OCI-LY3 (cell line): ENCODE results near the gene NRG4.
"Not testable (repeated sequence)": the region's sequence is repeated elsewhere in the genome, so short reads cannot be mapped to it uniquely, and the experiment has no call there.

Experiments
- H2AFZ ChIP-seq: fragments of 200-600, 300-600 bp; shearing (Covaris generic); 2 replicates; pipeline ENCODE4 v1.6.0; 2014; ENCODE audit warnings: antibody characterized with exemption, low read depth, low read length
- H3K27ac ChIP-seq: fragments of 200-600, 300-600 bp; sonication (generic); 2 replicates; pipeline ENCODE4 v1.5.1; 2014; ENCODE audit warnings: mild to moderate bottlenecking, low read length, moderate library complexity, mixed read lengths
- H3K27me3 ChIP-seq: fragments of 200-600, 300-600 bp; sonication (generic); 2 replicates; pipeline ENCODE4 v1.6.1; 2014; ENCODE audit warnings: low read depth, low read length, mixed read lengths
- H3K36me3 ChIP-seq: fragments of 200-600, 300-600 bp; sonication (generic); replicated peaks from 2 replicates; pipeline ENCODE3; 2014; ENCODE audit warnings: low read depth, low read length, mixed read lengths
- H3K4me1 ChIP-seq: fragments of 300-600, 200-600 bp; sonication (generic); 2 replicates; pipeline ENCODE4 v1.6.1; 2014; ENCODE audit warnings: low read length, mixed read lengths
- H3K4me2 ChIP-seq: fragments of 200-600, 300-600 bp; sonication (generic); 2 replicates; pipeline ENCODE4 v1.6.1; 2014; ENCODE audit warnings: low read length, mixed read lengths
- H3K4me3 ChIP-seq: fragments of 300-600, 200-600 bp; sonication (generic); 2 replicates; pipeline ENCODE4 v1.5.1; 2014; ENCODE audit warnings: antibody characterized with exemption, mild to moderate bottlenecking, low read length, moderate library complexity
- H3K79me2 ChIP-seq: fragments of 300-600, 200-600 bp; shearing (Covaris generic); 2 replicates; pipeline ENCODE4 v1.6.1; 2014; ENCODE audit warnings: mild to moderate bottlenecking, low read length, mixed read lengths
- H3K9ac ChIP-seq: fragments of 300-600, 200-600 bp; shearing (Covaris generic); 2 replicates; pipeline ENCODE4 v1.6.0; 2014; ENCODE audit warnings: mild to moderate bottlenecking, low read length, moderate library complexity
- H3K9me3 ChIP-seq: fragments of 200-600, 300-600 bp; shearing (Covaris generic); 2 replicates; pipeline ENCODE4 v1.6.1; 2014; ENCODE audit warnings: low read length, mixed read lengths; ENCODE audit not compliant: insufficient read depth
- H4K20me1 ChIP-seq: fragments of 200-600, 300-600 bp; sonication (generic); 2 replicates; pipeline ENCODE4 v1.6.1; 2016; ENCODE audit warnings: low read length, mixed read lengths; ENCODE audit not compliant: insufficient read depth
- CTCF ChIP-seq: fragments of 200-600, 300-600 bp; sonication (generic); IDR thresholded peaks from 2 replicates; pipeline ENCODE4 v1.5.1; 2014; ENCODE audit warnings: antibody characterized with exemption, low read length, low read depth
- EZH2phosphoT487 ChIP-seq: fragments of 200-600 bp; shearing (Covaris generic); IDR thresholded peaks from 2 replicates; pipeline ENCODE4 v1.6.1; 2018; ENCODE audit warnings: antibody characterized with exemption, mixed run types, low read depth

Gene NRG4

GRCh38 chr15:75918135-75918534, 94.1 kb downstream of the NRG4 start:
- Histone ChIP-seq H3K79me2 (peaks cover 16% of the 10 kb centered on the region), H3K36me3 (peaks cover 39% of the 10 kb centered on the region), H2AFZ (no peak overlapping the region), H3K9me3 (no peaks in the 10 kb centered on the region), H3K27me3 (no peaks in the 10 kb centered on the region), H3K4me1 (no peaks in the 10 kb centered on the region), H3K4me3 (no peak overlapping the region), H3K4me2 (no peak overlapping the region), H4K20me1 (peaks cover 17% of the 10 kb centered on the region), H3K27ac (no peak overlapping the region), H3K9ac (no peak overlapping the region)
- TF ChIP-seq CTCF (no peak), EZH2phosphoT487 (no peak)

GRCh38 chr15:75916978-75917377, 95.2 kb downstream of the NRG4 start:
- no peaks in the 10 kb centered on the region for H3K9me3 ChIP-seq
- peaks cover 37% of the 10 kb centered on the region for H3K36me3 ChIP-seq
- peaks cover 11% of the 10 kb centered on the region; the same call in 1 of the 2 replicates for H4K20me1 ChIP-seq
- peaks cover 27% of the 10 kb centered on the region for H3K79me2 ChIP-seq
- H3K4me3 ChIP-seq = no peak overlapping the region
- no peak overlapping the region for H3K27ac ChIP-seq
- no peaks in the 10 kb centered on the region for H3K4me1 ChIP-seq
- no peak overlapping the region for H3K4me2 ChIP-seq
- no peak overlapping the region for H3K9ac ChIP-seq
- TF ChIP-seq CTCF (no peak), EZH2phosphoT487 (no peak)
- no peak overlapping the region for H2AFZ ChIP-seq
- H3K27me3 ChIP-seq = no peaks in the 10 kb centered on the region

- H3K4me2 ChIP-seq, H3K27ac ChIP-seq, H3K9me3 ChIP-seq, H2AFZ ChIP-seq, H3K27me3 ChIP-seq, H3K4me3 ChIP-seq, H3K4me1 ChIP-seq, H3K9ac ChIP-seq: not testable (repeated sequence)
- Histone ChIP-seq H3K79me2 (peaks cover 81% of the 10 kb centered on the region), H3K36me3 (peaks cover 37% of the 10 kb centered on the region), H4K20me1 (peaks cover 19% of the 10 kb centered on the region; the same call in 1 of the 2 replicates)
Measured at GRCh38 chr15:75910355-75910754, 101.9 kb downstream of the NRG4 start.

- peaks cover 22% of the 10 kb centered on the region for H3K36me3 ChIP-seq
- no peaks in the 10 kb centered on the region for H3K9me3 ChIP-seq
- no peak overlapping the region for H3K27ac ChIP-seq
- peaks cover 10% of the 10 kb centered on the region; the same call in 1 of the 2 replicates for H4K20me1 ChIP-seq
- no peak overlapping the region for H3K4me3 ChIP-seq
- H3K27me3 ChIP-seq = no peaks in the 10 kb centered on the region
- peaks cover 11% of the 10 kb centered on the region for H3K4me1 ChIP-seq
- H3K9ac ChIP-seq = no peak overlapping the region
- no peak overlapping the region for H2AFZ ChIP-seq
- no peak overlapping the region for H3K4me2 ChIP-seq
- no peak for TF ChIP-seq CTCF
- TF ChIP-seq EZH2phosphoT487 = no peak
- peaks cover 57% of the 10 kb centered on the region for H3K79me2 ChIP-seq
Measured at GRCh38 chr15:75905231-75905630, 107.0 kb downstream of the NRG4 start.
